Right lobe of liver (tissue), 4 donors: ENCODE measurements around the gene EHD3.

Source experiments
- POLR2A ChIP-seq: fragments of 450-650 bp; IDR thresholded peaks from one replicate; pipeline ENCODE4 v1.6.1; 2017; ENCODE audit warnings: antibody characterized with exemption, mild to moderate bottlenecking
- TF ChIP-seq, protein P1 (sequence below), 4 donors: fragments of 200-600 bp in 3 of 4; fragments of 450-650 bp in 1 of 4; IDR thresholded peaks; one replicate each; pipeline versions ENCODE4 v1.5.1 to v1.8.0; 2016 to 2022; ENCODE audit warnings: antibody characterized with exemption in 4 of 4, mild to moderate bottlenecking in 2 of 4
- donor health status: DM: no; HTN: no; CAD: no.
- donor health status: DM: no; HTN: no; CAD: no.
- donor health status: DM: no; HTN: yes; CAD: no.

DNA sequence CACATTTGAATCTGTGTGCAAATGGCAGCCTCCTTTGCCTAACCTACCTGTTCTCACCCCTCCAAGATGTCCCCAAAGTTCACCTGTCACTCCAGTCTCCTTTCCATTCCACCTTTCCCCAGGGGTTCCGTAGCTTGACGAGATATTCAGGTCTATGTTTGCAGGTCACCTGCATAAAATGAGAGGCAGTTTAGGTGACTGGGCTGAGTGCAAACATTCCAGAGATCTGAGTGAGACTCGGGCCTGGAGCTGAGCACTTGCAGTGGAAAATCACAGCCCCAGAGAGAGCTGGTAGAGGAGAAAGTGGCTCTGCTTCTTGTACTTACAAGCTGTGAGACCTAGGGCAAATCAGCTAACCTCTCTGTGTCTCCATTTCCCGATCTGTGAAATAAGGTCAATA is 36.8 kb upstream of the EHD3 start:
- TF ChIP-seq, protein P1, sequence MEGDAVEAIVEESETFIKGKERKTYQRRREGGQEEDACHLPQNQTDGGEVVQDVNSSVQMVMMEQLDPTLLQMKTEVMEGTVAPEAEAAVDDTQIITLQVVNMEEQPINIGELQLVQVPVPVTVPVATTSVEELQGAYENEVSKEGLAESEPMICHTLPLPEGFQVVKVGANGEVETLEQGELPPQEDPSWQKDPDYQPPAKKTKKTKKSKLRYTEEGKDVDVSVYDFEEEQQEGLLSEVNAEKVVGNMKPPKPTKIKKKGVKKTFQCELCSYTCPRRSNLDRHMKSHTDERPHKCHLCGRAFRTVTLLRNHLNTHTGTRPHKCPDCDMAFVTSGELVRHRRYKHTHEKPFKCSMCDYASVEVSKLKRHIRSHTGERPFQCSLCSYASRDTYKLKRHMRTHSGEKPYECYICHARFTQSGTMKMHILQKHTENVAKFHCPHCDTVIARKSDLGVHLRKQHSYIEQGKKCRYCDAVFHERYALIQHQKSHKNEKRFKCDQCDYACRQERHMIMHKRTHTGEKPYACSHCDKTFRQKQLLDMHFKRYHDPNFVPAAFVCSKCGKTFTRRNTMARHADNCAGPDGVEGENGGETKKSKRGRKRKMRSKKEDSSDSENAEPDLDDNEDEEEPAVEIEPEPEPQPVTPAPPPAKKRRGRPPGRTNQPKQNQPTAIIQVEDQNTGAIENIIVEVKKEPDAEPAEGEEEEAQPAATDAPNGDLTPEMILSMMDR (IDR thresholded peaks at IDR 0.05): no peak
- TF ChIP-seq POLR2A: no peak
